GM12873 (cell line): ENCODE results near the gene PTPN9.
A peak's percentile ranks its signal among the peaks of the same experiment; 100 is the strongest.

Experiments
- CTCF ChIP-seq: IDR thresholded peaks from 2 replicates; pipeline ENCODE4 v1.5.1; 2012; ENCODE audit warnings: low read depth, mild to moderate bottlenecking, moderate library complexity, low read length, control low read depth; ENCODE audit not compliant: insufficient read depth; ENCODE audit errors: missing control alignments

PTPN9 gene

GRCh38 chr15:75523011-75523410, 56.1 kb downstream of the PTPN9 start:
- TF ChIP-seq CTCF: no peak

- no peak for TF ChIP-seq CTCF
Observed at GRCh38 chr15:75517233-75517632, 61.9 kb downstream of the PTPN9 start.

- TF ChIP-seq CTCF: peak; percentile 56
Observed at GRCh38 chr15:75508840-75509532, 70.1 kb downstream of the PTPN9 start.

GRCh38 chr15:75502360-75502759, 76.8 kb downstream of the PTPN9 start:
- TF ChIP-seq CTCF: no peak

GRCh38 chr15:75493732-75494131, 85.4 kb downstream of the PTPN9 start:
- TF ChIP-seq CTCF: no peak

GRCh38 chr15:75483961-75484360, 95.2 kb downstream of the PTPN9 start:
- no peak for TF ChIP-seq CTCF

- no peak for TF ChIP-seq CTCF
Observed at GRCh38 chr15:75483106-75483505, 96.0 kb downstream of the PTPN9 start.
